SK-N-SH (cell line): ENCODE results near the gene UBE2R2.

Source experiments
- CTCF ChIP-seq: fragments of 200-600 bp; sonication (generic); IDR thresholded peaks from 2 replicates; pipeline ENCODE4 v1.6.1; 2017; ENCODE audit warnings: antibody characterized with exemption, mild to moderate bottlenecking, moderate library complexity
- MEF2A ChIP-seq: IDR thresholded peaks from 2 replicates; pipeline ENCODE4 v1.4.0; 2012; ENCODE audit warnings: low read depth, borderline replicate concordance
- TF ChIP-seq, protein P1 (sequence below): fragments of 150-350 bp; IDR thresholded peaks from 2 replicates; pipeline ENCODE4 v1.6.1; 2016; ENCODE audit warnings: mild to moderate bottlenecking, low read depth, low read length

DNA sequence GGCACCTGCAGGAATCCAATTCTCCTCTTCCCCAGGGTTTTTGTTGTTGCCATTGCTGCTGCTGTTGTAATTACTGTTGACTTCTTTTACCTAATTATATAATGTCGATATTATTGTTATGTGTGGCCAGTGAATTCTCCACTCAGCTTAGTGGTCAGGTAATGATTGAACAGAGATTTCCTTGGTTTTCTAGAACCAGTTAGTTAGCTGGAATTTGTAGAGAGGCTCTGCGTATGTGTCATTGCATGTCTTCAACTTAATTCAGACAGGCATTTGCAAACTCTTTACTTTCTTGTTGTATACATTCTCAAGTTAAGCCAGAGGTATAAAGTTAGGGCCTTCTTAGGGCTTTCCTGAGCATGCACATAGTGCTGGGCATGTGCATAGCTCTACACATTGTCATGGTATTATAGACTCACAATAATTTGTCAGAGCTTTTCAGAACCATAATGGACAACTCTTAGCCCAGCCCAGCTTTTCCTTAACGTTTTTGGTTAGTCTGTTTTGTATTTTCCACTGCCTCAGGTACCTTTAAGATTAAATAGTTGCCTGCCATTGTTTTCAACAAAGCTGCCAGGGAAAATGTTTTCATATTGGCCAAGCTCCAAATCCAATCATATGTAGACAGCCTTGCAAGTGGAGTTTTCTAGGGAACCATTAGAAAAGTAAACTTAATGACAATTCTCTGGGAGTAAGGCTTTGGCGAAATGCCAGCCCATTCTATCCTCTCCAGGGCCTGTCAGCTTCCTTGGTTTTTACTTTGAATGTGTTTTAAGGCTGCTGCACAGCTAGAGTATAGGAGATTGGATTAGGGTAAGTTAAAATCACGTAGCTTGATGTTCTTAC, 68.1 kb downstream of the UBE2R2 start:
- TF ChIP-seq CTCF = no peak
- TF ChIP-seq, protein P1, sequence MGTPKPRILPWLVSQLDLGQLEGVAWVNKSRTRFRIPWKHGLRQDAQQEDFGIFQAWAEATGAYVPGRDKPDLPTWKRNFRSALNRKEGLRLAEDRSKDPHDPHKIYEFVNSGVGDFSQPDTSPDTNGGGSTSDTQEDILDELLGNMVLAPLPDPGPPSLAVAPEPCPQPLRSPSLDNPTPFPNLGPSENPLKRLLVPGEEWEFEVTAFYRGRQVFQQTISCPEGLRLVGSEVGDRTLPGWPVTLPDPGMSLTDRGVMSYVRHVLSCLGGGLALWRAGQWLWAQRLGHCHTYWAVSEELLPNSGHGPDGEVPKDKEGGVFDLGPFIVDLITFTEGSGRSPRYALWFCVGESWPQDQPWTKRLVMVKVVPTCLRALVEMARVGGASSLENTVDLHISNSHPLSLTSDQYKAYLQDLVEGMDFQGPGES = no peak
- no peak for TF ChIP-seq MEF2A
